Muscle of arm (tissue), 14 donors: Measurements from ENCODE around the gene ZFP14. TPM values are rescaled to one million over a fixed set of nuclear protein-coding genes. Genes with fewer than 3 reads are reported as not detected.

ENCODE experiments used
- DNase-seq: peaks from one replicate; pipeline ENCODE4 v3.0.0-alpha.2; 2013
- long read RNA-seq, 11 donors: transcript quantifications; one replicate each; lab custom pipeline, GENCODE V29; 2026
- polyA plus RNA-seq, 12 donors: library from polyadenylated mRNA; unstranded; fragments of 120-200 nt; gene quantifications; one replicate each; pipeline ENCODE4 v1.2.1, GENCODE V29; 2013; ENCODE audit not compliant: insufficient read length in 12 of 12

ZFP14 gene
- 10 to 100 TPM in 1 of 12 donors, 1 to 10 TPM in 10, not detected in 1; 5.1 to 13.3 (median 7.0) TPM for polyA plus RNA-seq
- long read RNA-seq, donor 1, full-length matches to known transcripts = 3 of 3 reads
- long read RNA-seq, donor 1, partial matches to known transcripts = 0 of 3 reads
- long read RNA-seq, donor 1, other reads (novel, unspliced or antisense) = 0 of 3 reads
- long read RNA-seq, donor 2, full-length matches to known transcripts = 1 of 1 reads
- long read RNA-seq, donor 2, partial matches to known transcripts = 0 of 1 reads
- long read RNA-seq, donor 2, other reads (novel, unspliced or antisense) = 0 of 1 reads
- long read RNA-seq, donor 3, full-length matches to known transcripts = 1 of 1 reads
- long read RNA-seq, donor 3, partial matches to known transcripts = 0 of 1 reads
- long read RNA-seq, donor 3, other reads (novel, unspliced or antisense) = 0 of 1 reads
- long read RNA-seq, donor 4 = 0 reads
- long read RNA-seq, donor 5, full-length matches to known transcripts = 1 of 1 reads
- long read RNA-seq, donor 5, partial matches to known transcripts = 0 of 1 reads
- long read RNA-seq, donor 5, other reads (novel, unspliced or antisense) = 0 of 1 reads
- long read RNA-seq, donor 6 = 0 reads
- long read RNA-seq, donor 7 = 0 reads
- long read RNA-seq, donor 8, full-length matches to known transcripts = 1 of 1 reads
- long read RNA-seq, donor 8, partial matches to known transcripts = 0 of 1 reads
- long read RNA-seq, donor 8, other reads (novel, unspliced or antisense) = 0 of 1 reads
- long read RNA-seq, donor 9 = 0 reads
- long read RNA-seq, donor 10 = 0 reads
- long read RNA-seq, donor 11 = 0 reads

DNA sequence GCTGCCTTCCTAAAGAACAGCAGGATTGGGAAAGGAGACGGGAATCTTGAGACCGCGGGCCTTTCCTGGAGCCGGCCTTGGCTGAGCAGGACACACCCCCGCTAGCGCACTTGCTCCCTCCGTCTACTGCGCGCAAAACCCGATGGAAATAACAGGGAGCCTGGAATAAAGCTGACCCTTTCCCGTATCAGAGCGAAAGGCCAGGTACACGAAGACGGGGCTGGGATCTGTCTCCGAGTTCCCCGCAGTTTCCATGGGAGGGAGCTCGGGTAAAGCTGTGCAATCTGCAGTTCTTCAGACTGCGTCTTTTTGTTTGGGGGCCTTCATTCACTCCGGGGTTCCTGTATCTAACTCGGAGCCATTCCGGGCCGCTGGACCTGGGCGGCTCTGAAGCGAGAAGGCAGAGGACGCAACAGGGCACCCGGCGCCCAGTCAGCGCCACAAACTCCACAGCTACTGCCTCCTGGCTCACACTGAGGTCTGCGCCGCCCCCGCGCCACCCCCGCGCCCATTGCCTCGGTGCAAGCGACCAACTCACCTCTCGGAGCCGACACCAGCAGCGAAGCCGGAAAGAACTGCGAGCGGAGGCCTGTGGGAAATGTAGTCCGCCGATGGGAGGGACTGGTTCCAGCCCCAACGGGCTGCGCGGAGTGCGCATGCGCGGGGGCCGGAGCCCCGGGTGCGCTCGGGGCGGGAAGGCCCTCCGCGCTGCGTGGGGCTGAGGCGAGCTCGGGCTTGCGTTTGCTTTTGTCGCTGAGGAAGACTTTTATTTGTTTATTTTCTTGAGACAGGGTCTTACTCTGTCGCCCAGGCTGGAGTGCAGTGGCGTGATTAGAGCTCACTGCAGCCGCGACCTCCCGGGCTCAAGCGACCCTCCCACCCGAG is at the start of gene ZFP14:
Gene ZFP14, minus strand, starts transcription at position 577 of the 885 bp plus-strand sequence. CDS start 11,309 bp downstream, outside the sequence.
- DNase-seq = peak; percentile 95

DNA sequence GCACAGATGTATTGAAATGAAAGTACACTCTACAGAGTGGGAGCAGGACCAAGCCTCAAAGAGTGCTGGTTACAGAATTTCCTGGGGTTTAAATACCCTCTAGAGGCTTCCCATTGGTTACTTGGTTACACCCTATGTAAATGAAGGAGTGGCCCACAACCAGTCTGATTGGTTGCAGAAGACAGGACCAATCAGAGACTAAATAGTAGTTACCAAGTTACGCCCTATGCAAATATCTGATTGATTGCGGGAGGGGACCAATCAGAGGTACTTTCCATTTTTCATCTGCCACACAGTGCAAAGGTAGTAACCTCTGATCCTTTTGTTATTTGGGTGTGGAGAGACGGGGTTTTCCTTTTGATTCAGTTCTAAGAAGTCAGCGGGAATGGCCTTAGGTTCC is 44.9 kb upstream of the ZFP14 start:
- DNase-seq = no peak

- DNase-seq = no peak
These were observed 42.9 kb upstream of the ZFP14 start for GRCh38 chr19:36421749-36422481.

DNA sequence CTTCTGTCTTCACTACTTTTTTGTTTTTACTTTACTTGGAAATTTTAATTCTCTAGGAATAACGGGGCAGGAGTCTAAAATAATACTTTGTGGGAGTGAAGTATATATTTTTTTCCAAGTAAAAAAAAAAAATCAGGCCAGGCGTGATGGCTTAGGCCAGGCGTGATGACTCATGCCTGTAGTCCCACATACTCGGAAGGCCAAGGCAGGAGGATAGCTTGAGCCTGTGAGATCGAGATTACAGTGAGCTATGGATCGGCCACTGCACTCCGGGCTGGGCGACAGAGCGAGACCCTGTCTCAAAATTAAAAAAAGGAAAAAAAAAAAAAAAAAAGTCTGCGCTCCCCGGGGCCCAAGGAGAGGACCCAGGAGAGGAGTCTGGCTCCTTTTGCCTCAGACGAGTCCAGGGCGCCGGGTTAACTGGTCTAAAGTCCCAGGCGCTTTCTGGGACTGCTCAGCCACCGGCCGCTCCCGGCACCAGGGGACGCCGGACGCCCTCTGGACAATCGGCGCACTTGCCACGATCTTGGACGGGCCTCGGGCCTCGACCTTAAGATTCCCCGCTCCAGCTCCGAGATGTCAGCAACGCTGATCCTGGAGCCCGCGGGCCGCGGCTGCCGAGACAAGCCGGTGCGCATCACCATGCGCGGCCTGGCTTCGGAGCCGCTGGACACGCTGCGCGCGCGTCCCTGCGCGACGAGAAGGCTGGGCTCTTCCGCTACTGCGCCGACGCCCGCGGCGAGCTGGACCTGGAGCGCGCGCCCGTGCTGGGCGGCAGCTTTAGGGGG is 42.2 kb upstream of the ZFP14 start:
- peak; percentile 46 for DNase-seq

DNA sequence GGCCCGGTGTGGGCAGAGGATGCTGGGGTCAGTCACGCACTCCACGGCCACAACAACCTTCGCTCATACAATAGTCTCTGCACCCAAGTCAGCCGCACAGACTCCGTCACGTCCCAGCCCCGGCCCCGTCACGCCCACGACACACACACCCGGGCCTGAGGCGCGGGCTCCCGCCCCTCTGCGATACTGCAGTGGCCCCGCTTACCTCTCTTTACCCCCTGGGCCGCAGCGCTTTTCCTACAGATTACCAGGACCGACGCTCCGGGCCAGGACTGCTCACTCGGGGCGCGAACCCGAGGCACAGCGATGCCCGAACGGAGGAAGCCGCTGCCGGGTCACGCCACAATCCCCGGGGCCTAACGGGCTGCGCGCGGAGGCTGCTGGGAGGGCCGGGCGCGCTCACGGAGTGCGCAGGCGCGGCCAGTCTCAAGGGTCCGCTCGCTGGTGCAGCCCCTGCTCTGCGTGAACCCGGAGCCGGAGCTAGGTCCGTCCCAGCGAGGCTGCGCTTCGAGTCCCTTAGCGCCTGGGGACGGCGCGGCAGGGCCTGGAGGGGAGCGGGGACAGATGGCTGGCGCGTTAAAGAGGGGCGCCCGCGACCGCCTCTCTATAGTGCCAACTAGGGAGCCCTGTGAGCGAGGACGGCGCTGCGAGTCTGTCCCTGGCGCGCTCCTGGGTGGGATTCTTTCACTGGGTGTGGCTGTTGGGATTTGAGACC is 39.4 kb upstream of the ZFP14 start, which contains the start of gene ZFP82:
Gene ZFP82, minus strand, starts transcription at position 358 of the 715 bp plus-strand sequence. CDS start 8,855 bp downstream, outside the sequence.
- peak; percentile 92 for DNase-seq

- DNase-seq = no peak
These were observed 38.8 kb upstream of the ZFP14 start for GRCh38 chr19:36417752-36418286.

- DNase-seq = no peak
These were observed 30.8 kb upstream of the ZFP14 start for GRCh38 chr19:36409841-36410240.

- no peak for DNase-seq
These were observed 29.1 kb upstream of the ZFP14 start for GRCh38 chr19:36408101-36408500.

DNA sequence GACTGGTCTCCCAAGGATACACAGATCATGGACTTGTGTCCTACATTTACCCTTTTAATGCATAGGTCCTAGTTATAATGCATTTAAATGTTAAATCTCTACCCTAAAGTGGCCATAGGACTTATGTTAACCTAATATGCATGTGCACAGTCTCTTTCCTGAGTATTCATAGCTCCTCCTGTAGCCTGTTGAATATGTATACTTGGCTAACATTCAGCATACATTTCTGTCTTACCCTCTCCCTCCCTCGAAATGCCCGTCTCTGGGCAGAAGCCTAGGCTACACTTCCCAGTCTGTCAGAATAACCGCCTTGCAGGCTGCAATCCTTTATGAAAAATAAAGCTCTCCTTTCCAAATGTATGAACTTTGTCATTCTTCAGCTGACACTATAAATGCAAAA is 25.5 kb upstream of the ZFP14 start:
- no peak for DNase-seq

DNA sequence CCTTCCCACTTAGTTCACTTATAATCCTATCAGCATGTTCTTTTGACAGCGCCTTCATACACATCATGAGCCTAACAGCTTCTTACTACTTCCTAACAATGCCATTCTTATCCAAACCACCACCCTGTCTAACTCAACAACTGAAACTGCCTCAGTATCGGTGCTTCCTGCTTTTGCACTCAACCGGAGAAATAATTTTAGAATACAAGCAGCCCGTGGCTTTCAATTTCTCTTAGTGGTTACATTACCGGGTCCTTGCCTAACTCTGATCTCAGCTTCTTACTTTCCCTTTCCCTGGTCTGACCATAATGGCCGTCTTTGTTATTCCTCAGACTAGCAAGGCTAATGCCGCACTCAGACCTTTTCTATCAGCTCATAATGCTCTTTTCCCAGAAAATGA is 22.5 kb upstream of the ZFP14 start:
- no peak for DNase-seq

GRCh38 chr19:36398571-36398970 is 19.6 kb upstream of the ZFP14 start:
- DNase-seq = no peak

GRCh38 chr19:36392916-36393673 is 14.1 kb upstream of the ZFP14 start:
- DNase-seq = no peak

GRCh38 chr19:36379510-36379819 is 464 bp upstream of the ZFP14 start:
- no peak for DNase-seq

DNA sequence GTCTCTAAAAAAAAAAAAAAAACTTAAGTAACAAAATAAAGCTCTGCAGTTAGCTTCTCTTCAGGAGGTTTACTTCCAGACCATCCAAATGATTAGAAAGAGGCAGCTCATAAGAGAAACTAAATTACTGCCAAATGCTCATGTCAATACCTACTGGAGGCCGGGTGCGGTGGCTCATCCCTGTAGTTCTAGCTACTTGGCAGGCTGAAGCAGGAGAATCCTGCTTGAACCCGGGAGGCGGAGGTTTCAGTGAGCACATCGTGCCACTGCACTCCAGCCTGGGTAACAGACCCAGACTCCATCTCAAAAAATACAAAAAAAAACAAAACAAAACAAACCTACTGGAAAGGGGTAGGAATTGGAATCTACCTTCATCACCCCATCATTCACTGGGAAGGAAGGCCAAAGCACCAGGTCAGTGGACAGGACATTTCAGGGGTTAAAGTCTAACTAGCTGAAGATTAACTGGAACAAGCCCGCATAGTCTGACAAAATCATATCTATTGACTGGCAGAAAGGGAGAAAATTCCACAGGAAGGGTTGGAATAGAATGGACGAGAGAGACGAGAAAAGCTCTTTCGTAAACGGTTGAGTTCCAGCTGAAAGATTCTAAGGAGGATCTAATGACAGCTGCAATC is 1.3 kb downstream of the ZFP14 start:
- DNase-seq = no peak

GRCh38 chr19:36373638-36374156 is 5.3 kb downstream of the ZFP14 start:
- DNase-seq = no peak

DNA sequence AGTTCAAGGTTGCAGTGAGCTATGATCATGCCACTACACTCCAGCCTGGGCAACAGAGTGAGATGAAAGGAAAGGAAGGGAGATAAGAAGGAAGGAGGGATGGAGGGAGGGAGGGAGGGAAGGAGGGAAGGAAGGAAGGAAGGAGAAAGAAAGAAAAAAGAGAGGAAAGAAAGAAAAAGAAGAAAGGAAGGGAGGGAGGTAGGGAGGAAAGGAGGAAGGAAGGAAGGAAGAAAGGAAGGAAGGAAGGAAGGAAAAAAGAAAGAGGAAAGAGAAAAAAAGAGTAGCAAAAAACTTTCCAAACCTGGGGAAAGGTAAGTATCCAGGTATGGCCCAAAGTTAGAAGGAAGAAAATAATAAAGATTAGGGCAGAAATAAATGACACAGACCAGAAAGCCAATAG is 7.1 kb downstream of the ZFP14 start:
- DNase-seq = no peak

DNA sequence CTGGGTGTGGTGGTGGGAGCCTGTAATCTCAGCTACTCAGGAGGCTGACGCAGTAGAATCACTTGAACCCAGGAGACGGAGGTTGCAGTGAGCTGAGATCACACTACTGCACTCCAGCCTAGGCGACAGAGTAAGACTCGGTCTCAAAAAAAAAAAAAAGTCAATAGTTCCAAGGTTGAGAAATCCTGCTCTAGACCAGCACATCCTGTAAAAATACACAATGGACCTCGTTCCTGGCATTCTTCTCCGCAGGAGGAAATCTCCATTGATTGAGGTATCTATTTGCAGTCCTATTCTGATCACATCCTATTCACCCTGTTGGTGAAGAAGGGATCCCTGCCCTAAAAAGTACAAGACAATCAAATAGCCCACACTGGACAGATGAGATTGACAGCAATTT is 15.2 kb downstream of the ZFP14 start:
- DNase-seq = no peak
